ENCODE results near the gene HBEGF.

DNA sequence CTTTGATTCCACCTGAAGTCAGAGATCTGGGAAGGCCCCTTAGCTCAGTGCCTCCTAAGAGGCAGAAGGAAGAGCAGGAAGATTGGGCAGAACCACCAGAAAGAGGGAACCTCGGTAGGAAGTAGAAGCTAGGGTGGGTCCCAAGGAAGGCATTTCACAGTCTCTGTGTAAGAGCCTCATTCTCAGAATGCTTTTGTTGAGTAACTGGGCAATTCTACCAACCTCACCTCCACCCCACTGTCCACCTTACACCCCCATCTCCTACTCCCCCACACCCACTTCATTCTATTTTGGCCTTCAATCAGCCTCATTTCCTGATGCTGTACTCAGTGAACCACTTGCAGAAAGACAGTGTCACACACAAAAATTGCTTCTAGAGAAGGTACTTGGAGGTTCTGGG, 3.5 kb downstream of the HBEGF start:
- TF ChIP-seq, protein P1, sequence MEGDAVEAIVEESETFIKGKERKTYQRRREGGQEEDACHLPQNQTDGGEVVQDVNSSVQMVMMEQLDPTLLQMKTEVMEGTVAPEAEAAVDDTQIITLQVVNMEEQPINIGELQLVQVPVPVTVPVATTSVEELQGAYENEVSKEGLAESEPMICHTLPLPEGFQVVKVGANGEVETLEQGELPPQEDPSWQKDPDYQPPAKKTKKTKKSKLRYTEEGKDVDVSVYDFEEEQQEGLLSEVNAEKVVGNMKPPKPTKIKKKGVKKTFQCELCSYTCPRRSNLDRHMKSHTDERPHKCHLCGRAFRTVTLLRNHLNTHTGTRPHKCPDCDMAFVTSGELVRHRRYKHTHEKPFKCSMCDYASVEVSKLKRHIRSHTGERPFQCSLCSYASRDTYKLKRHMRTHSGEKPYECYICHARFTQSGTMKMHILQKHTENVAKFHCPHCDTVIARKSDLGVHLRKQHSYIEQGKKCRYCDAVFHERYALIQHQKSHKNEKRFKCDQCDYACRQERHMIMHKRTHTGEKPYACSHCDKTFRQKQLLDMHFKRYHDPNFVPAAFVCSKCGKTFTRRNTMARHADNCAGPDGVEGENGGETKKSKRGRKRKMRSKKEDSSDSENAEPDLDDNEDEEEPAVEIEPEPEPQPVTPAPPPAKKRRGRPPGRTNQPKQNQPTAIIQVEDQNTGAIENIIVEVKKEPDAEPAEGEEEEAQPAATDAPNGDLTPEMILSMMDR (IDR thresholded peaks at IDR 0.05; ENCODE audit: low read depth, low read length) = no peak
- TF ChIP-seq EZH2phosphoT487 (IDR thresholded peaks at IDR 0.05; ENCODE audit: low read depth) = no peak

Measured in OCI-LY3 (cell line).